Measurements from ENCODE around the gene PARD6B. TPM values are rescaled to one million over a fixed set of nuclear protein-coding genes. Genes with fewer than 3 reads are reported as not detected.

PARD6B gene
- total and polyA plus RNA-seq, 2 of the 4 experiments (the other 2 are of a cell fraction), result 0.17 to 0.90 TPM

GRCh38 chr20:50745634-50746137, 14.3 kb downstream of the PARD6B start (continued):
- TF ChIP-seq ELK1 (IDR thresholded peaks at IDR 0.05; ENCODE audit: borderline replicate concordance, low read depth, low read length), result no peak
- TF ChIP-seq CEBPB (IDR thresholded peaks at IDR 0.05; ENCODE audit: low read depth, low read length), result no peak
- no peak for TF ChIP-seq RAD21 (IDR thresholded peaks at IDR 0.05; ENCODE audit: low read length)
- no peak for TF ChIP-seq NFE2L2 (IDR thresholded peaks at IDR 0.05; ENCODE audit: low read depth, low read length)
